H7 (cell line): ENCODE data around the gene MDFIC2. TPM values are rescaled to one million over a fixed set of nuclear protein-coding genes. Genes with fewer than 3 reads are reported as not detected.

Source experiments
- DNase-seq: peaks from one replicate; pipeline ENCODE4 v3.0.0; 2012
- H3K27me3 ChIP-seq: 2 replicates; pipeline ENCODE4 v1.6.0; 2011; ENCODE audit warnings: mild to moderate bottlenecking, low read length; ENCODE audit not compliant: control insufficient read depth, insufficient read depth
- H3K36me3 ChIP-seq: replicated peaks from 2 replicates; pipeline ENCODE4 v1.5.1; 2011; ENCODE audit warnings: low read length; ENCODE audit not compliant: control insufficient read depth, insufficient read depth
- H3K4me3 ChIP-seq: 2 replicates; pipeline ENCODE4 v1.5.1; 2011; ENCODE audit warnings: low read depth, mild to moderate bottlenecking, control low read depth, low read length, moderate library complexity; ENCODE audit not compliant: insufficient read depth
- total RNA-seq: library from RNA; depleted of rRNA; stranded (reverse); fragments of >200 nt; shearing (Covaris generic); gene quantifications from 2 replicates; pipeline ENCODE4 v1.2.3, GENCODE V29; 2014

The MDFIC2 gene
- total RNA-seq, 1 experiment from 2014 or later, result not detected

DNA sequence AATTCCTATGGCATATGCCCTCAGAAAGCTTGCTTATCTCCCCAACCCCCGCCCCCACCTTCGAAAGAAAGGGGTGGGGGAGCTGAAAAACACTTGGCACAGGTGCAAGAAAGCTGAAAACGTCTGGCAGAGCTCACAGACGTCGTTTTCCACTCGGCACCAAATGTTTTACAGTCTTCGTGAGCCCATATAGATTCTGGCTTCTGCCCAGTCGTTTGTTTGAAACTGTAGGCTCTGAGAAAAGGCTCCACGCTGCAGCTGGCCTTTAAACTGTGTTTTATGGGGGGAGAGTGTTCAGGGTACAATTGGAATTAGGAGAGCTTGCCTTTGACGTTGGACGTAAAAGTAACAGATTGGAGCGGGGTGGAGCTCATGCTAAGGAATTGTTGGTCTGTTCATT is 130.3 kb downstream of the MDFIC2 start:
- no peaks in the 10 kb centered on the region for H3K36me3 ChIP-seq
- H3K4me3 ChIP-seq, result no peak overlapping the region
- no peaks in the 10 kb centered on the region for H3K27me3 ChIP-seq
- DNase-seq, result no peak

DNA sequence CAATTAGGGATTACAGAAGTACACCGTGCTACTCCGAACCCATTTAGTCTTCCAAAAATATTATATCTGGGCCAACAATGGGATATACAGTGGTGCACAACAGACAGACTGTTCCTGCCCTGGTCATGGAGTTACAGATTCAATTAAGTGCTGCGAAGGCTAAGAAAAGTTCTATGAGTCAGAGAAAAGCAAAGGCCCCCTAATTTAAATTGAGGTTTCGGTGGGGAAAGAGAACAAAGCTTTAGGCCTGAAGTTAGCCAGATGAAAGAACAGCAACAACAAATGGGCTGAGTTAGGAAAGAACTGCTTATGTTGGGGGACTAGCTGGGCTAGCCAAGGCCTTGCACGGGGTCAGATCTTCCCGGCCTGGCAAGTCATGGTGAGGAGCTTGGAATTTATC is 131.8 kb downstream of the MDFIC2 start:
- Histone ChIP-seq H3K36me3 (no peaks in the 10 kb centered on the region), H3K27me3 (no peaks in the 10 kb centered on the region), H3K4me3 (no peak overlapping the region)
- no peak for DNase-seq

DNA sequence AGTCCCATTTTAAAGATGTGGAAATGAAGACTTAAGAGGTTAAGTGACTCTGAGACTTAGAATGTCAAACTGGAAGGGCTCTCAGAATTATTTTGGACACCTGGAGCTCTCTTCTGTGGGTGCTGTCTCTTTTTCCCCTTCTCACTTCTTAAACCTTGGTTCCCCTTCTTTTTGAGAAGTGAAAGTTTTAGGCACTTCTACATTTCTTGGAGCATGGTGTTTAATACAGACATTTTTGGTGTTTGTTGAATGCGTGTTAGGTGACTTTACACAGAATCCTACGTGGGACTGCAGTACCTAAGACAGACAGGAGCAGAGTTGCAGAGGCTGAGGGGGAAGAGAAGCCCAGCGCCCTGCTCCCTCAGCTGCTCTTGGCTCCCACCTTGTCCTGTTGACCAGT is 133.3 kb downstream of the MDFIC2 start:
- no peak for DNase-seq
- Histone ChIP-seq H3K4me3 (no peak overlapping the region), H3K36me3 (no peaks in the 10 kb centered on the region), H3K27me3 (no peaks in the 10 kb centered on the region)

DNA sequence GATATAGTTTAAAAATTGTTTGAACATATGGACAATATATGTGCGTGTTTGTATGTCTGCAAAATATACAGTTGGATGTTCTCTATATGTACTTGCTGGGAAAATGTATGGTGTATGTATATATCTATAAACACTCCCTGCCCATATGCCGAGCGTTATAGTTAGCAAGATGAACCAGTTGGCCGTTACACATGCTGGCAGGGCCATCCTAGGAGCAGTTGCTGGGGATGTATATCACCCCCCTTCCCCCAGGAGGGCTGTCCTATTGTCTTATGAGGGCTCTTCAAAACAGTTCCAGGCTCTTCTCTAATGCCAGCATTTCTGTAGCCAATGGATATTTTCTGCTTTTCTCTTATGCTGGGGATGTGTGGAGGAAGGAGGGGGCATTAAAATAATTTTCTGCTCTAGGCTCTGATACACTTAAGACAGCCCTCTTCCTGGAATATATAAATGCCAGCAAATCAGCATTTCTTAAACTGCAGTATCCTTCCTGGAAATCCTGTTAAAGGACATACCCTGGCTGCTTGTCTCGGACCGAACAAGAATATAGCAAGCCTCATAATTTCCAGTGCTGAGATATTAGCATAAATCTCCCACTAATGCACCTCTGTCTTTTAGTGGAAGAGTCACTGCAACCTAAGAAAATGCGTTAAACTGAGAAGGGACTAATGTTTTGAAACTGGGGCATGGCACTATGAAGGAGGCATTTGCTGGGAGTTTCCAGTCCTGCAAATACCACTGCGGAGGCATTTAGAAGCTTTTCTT is 134.4 kb downstream of the MDFIC2 start:
- Histone ChIP-seq H3K4me3 (no peak overlapping the region), H3K27me3 (no peaks in the 10 kb centered on the region), H3K36me3 (no peaks in the 10 kb centered on the region)
- DNase-seq, result no peak

DNA sequence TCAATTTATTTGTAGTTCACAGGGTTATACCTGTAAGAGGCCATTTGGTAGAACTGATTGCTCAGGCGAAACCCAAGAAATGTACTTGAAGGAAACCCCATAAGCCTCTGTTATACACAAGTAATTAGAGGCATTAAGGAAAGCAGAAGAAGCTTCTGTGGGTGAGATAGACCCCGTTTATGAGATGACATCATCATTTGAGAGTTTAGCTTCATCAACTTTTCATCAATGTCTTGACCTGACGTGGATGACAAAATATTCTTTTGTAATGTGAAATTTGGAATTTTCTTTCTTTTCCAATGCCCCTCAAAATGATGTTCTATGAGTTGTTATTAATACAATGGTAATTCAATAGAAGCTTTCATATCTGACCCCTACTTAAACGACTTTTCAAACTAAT is 136.2 kb downstream of the MDFIC2 start:
- Histone ChIP-seq H3K4me3 (no peak overlapping the region), H3K36me3 (no peaks in the 10 kb centered on the region), H3K27me3 (no peaks in the 10 kb centered on the region)
- DNase-seq, result no peak

DNA sequence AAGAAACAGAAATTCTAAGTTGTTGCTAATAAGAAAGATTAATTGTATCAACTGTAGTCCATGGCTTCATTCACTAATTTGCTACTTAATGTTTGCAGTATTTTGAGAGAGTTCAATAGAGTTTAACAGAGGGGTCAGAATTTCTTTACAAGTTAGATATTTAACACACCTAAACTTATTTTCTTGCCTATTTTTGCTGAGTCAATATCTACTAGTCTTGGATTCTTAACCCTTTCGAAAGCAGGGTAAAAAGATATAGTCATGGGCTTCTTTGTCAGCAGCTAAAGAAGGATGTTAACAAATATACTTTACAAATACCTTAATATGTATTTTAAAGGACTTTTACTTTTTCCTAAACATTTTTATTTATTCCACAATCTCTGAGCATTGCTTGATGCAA is 155.6 kb downstream of the MDFIC2 start:
- Histone ChIP-seq H3K36me3 (no peaks in the 10 kb centered on the region), H3K27me3 (no peaks in the 10 kb centered on the region), H3K4me3 (no peak overlapping the region)
- no peak for DNase-seq

DNA sequence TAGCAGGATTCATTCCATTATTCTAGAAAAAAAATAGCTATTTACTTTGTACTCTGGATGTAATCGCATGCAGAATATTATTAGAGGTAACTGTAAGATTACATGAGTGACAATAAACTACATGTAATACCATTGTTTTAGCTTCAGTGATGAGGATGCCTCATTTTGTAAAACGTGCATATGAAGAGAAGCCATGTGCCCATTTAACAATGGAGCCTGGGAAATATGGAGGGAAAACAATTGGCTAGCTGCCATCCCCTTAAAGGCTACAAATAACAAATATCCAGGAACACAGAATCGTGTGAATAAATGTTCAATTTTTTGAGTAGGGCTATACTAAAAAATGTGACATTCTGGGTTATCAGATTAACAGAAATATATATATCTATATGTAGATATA is 161.8 kb downstream of the MDFIC2 start:
- no peaks in the 10 kb centered on the region for H3K36me3 ChIP-seq
- DNase-seq, result no peak
- no peaks in the 10 kb centered on the region for H3K27me3 ChIP-seq
- no peak overlapping the region for H3K4me3 ChIP-seq

DNA sequence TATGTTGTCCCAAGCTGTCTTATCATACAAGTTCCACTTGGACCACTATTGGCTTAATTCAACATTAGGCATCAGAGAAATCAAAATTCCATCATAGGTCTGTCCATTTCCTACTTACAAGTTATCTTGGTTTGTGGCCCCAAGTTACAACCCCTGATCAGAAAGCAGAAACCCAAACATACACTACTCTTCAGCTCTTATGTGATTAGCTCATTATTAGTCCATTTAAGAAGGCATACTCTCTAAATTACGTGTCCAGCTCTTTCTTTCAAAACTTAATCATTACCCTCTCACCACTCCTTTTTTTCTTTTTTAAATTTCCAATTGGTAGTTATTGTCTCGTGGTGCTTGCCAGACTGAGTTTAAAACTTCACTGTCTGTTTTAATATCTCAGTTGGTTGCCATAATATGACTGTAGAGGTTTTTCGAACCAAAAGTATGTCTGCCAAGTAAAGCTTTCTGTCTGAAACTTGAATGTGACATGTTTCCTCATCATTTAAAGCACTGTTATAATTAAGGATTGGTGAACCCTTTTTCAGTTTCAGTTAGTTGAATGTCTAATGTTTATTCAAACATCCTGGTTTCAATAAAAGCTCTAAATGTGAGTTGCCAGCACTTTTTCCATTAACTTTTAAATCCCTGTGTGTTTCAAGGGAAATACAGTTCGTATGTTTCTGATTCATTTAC is 162.6 kb downstream of the MDFIC2 start:
- no peak overlapping the region for H3K4me3 ChIP-seq
- no peaks in the 10 kb centered on the region for H3K27me3 ChIP-seq
- no peaks in the 10 kb centered on the region for H3K36me3 ChIP-seq
- DNase-seq, result no peak
